NCI-H748 treated with DMSO at 0.1 percent for 48 hours (cell line): Measurements from ENCODE around the gene PMEPA1.

Source experiments
- DNase-seq: peaks from one replicate; lab custom pipeline; 2025; lab: John Stamatoyannopoulos, UW

The PMEPA1 gene

GRCh38 chr20:57677584-57677982 is 32.2 kb downstream of the PMEPA1 start:
- no peak for DNase-seq

GRCh38 chr20:57676589-57677583 is 32.9 kb downstream of the PMEPA1 start:
- DNase-seq: peak; percentile 14

GRCh38 chr20:57675773-57676172 is 34.0 kb downstream of the PMEPA1 start:
- DNase-seq: no peak

GRCh38 chr20:57672953-57673575 is 36.8 kb downstream of the PMEPA1 start:
- DNase-seq: no peak

GRCh38 chr20:57672164-57672563 is 37.7 kb downstream of the PMEPA1 start:
- peak; percentile 76 for DNase-seq

- no peak for DNase-seq
Observed at GRCh38 chr20:57671662-57672061, 38.2 kb downstream of the PMEPA1 start.

GRCh38 chr20:57671072-57671391 is 38.8 kb downstream of the PMEPA1 start:
- DNase-seq: no peak

GRCh38 chr20:57670288-57671071 is 39.3 kb downstream of the PMEPA1 start:
- DNase-seq: no peak

GRCh38 chr20:57669632-57670031 is 40.2 kb downstream of the PMEPA1 start:
- DNase-seq: no peak

- no peak for DNase-seq
Observed at GRCh38 chr20:57667924-57668782, 41.7 kb downstream of the PMEPA1 start.

GRCh38 chr20:57667388-57667787 is 42.4 kb downstream of the PMEPA1 start:
- DNase-seq: no peak

GRCh38 chr20:57666834-57667157 is 43.0 kb downstream of the PMEPA1 start:
- DNase-seq: no peak

GRCh38 chr20:57666106-57666833 is 43.5 kb downstream of the PMEPA1 start:
- no peak for DNase-seq

- DNase-seq: no peak
Observed at GRCh38 chr20:57665589-57665971, 44.2 kb downstream of the PMEPA1 start.

GRCh38 chr20:57664924-57665588 is 44.8 kb downstream of the PMEPA1 start:
- DNase-seq: no peak

- no peak for DNase-seq
Observed at GRCh38 chr20:57664476-57664875, 45.3 kb downstream of the PMEPA1 start.

- DNase-seq: no peak
Observed at GRCh38 chr20:57663681-57664451, 45.9 kb downstream of the PMEPA1 start.

GRCh38 chr20:57663241-57663640 is 46.6 kb downstream of the PMEPA1 start:
- DNase-seq: no peak

GRCh38 chr20:57662456-57663240 is 47.2 kb downstream of the PMEPA1 start:
- DNase-seq: no peak
